Activated CD8-positive, alpha-beta T cell treated with anti-CD3 and anti-CD28 coated beads for 36 hours (primary cell): ENCODE measurements around the gene FAM240A. TPM values are rescaled to one million over a fixed set of nuclear protein-coding genes. Genes with fewer than 3 reads are reported as not detected.

Experiments
- ATAC-seq: fragments of 200-7000 bp; cut with Tn5 transposase; one replicate; pipeline ENCODE4 v1.10.0; 2021; ENCODE audit warnings: mild to moderate bottlenecking, moderate library complexity
- CTCF ChIA-PET: fragments of 350-600 bp; sonication (Branson Sonifier 250); formaldehyde crosslinking; loops from one replicate; lab custom pipeline; 2021; ENCODE audit warnings: antibody characterized with exemption; lab: Charles Lee
- POLR2A ChIA-PET: fragments of 350-600 bp; sonication (Branson Sonifier 250); formaldehyde crosslinking; loops from one replicate; lab custom pipeline; 2021; ENCODE audit warnings: antibody characterized with exemption; lab: Charles Lee
- DNase-seq: peaks from one replicate; pipeline ENCODE4 v3.0.0-alpha.2; 2020
- H3K27ac Mint-ChIP-seq: one replicate; pipeline ENCODE4 v1.8.0; 2021; ENCODE audit warnings: mild to moderate bottlenecking, mixed read lengths
- H3K27me3 Mint-ChIP-seq: one replicate; pipeline ENCODE4 v1.8.0; 2021; ENCODE audit warnings: mixed read lengths
- H3K36me3 Mint-ChIP-seq: one replicate; pipeline ENCODE4 v1.8.0; 2021; ENCODE audit warnings: low read depth, mixed read lengths
- H3K4me1 Mint-ChIP-seq: one replicate; pipeline ENCODE4 v1.8.0; 2021; ENCODE audit warnings: low read depth, mixed read lengths
- H3K4me3 Mint-ChIP-seq: one replicate; pipeline ENCODE4 v1.8.0; 2021; ENCODE audit warnings: mild to moderate bottlenecking, moderate library complexity, mixed read lengths
- H3K9me3 Mint-ChIP-seq: one replicate; pipeline ENCODE4 v1.8.0; 2021; ENCODE audit warnings: mixed read lengths
- intact Hi-C: fragments of 100-400 bp; cut with micrococcal nuclease; formaldehyde crosslinking; loops from one replicate; pipeline ENCODE4 v1.10.0; 2022
- total RNA-seq, 2 experiments: library from RNA; stranded (reverse); gene quantifications; one replicate each; pipeline ENCODE4 v1.2.3, GENCODE V29; 2021
- TF ChIP-seq, protein P1 (sequence below): fragments of 200-600 bp; IDR thresholded peaks from one replicate; pipeline ENCODE4 v1.8.0; 2022; ENCODE audit warnings: antibody characterized with exemption, mild to moderate bottlenecking

The FAM240A gene
- total RNA-seq, 2 experiments from 2014 or later = not detected

DNA sequence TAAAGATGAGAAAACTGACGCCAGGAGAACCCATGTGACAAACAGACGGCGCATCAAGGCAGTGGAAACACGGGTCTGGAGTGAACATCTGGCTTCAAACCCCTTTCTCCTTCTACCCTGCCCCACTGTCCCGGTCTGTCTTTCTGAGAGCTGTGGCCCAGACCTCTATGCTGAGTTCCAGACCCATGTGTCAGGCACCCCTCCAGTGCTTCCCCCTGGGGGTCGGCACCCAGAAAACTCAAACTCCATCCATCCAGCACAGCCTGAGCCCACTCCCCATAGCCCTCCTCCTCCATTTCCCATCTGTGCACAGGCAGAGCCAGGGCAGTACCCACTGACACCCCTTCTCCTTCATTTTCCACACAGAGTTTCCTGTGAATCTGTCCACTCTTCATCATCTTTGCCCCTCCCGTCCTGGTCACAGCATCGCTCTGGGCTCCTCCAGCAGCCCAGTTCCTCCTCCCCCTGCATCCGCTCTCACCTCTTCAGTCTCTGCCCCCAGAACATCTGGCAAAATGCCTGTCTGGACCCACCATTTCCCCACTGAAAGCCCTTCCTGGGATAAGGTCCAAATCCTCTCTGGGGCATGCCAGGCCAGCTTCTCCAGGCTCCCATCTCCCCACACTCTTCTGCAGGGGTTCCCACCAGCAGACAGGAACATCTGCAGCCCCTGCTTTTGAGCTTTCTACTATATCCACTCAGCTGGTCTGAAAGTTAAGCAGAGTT, 2.9 kb downstream of the FAM240A start:
- Mint-ChIP-seq H3K36me3 (no peaks in the 10 kb centered on the region), H3K4me3 (no peak overlapping the region), H3K9me3 (no peaks in the 10 kb centered on the region), H3K27ac (no peak overlapping the region), H3K27me3 (peaks cover 15% of the 10 kb centered on the region), H3K4me1 (no peaks in the 10 kb centered on the region)
- intact Hi-C loops = no loop called here
- ChIA-PET CTCF (interaction anchor here (0.8 to 3.8 kb wide), 5 partner anchors 10 to 127 kb away, joined by 3 to 20 read pairs (median 4); no protein-coding TSS in a partner anchor), POLR2A (no interaction called here)
- DNase-seq = no peak
- no peak for ATAC-seq
- TF ChIP-seq, protein P1, sequence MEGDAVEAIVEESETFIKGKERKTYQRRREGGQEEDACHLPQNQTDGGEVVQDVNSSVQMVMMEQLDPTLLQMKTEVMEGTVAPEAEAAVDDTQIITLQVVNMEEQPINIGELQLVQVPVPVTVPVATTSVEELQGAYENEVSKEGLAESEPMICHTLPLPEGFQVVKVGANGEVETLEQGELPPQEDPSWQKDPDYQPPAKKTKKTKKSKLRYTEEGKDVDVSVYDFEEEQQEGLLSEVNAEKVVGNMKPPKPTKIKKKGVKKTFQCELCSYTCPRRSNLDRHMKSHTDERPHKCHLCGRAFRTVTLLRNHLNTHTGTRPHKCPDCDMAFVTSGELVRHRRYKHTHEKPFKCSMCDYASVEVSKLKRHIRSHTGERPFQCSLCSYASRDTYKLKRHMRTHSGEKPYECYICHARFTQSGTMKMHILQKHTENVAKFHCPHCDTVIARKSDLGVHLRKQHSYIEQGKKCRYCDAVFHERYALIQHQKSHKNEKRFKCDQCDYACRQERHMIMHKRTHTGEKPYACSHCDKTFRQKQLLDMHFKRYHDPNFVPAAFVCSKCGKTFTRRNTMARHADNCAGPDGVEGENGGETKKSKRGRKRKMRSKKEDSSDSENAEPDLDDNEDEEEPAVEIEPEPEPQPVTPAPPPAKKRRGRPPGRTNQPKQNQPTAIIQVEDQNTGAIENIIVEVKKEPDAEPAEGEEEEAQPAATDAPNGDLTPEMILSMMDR = no peak

- H3K4me1 Mint-ChIP-seq = no peaks in the 10 kb centered on the region
- H3K27me3 Mint-ChIP-seq = peaks cover 15% of the 10 kb centered on the region
- no peak overlapping the region for H3K27ac Mint-ChIP-seq
- TF ChIP-seq, protein P1 = no peak
- intact Hi-C loops = no loop called here
- POLR2A ChIA-PET = no interaction called here
- DNase-seq (no peak), ATAC-seq (no peak)
- H3K36me3 Mint-ChIP-seq = no peaks in the 10 kb centered on the region
- no peak overlapping the region for H3K4me3 Mint-ChIP-seq
- CTCF ChIA-PET = interaction anchor here (1.1 to 3.8 kb wide), 2 partner anchors 13 to 128 kb away, joined by 3 to 20 read pairs; no protein-coding TSS in a partner anchor
- no peaks in the 10 kb centered on the region for H3K9me3 Mint-ChIP-seq
Measured at GRCh38 chr3:46615976-46616375, 3.7 kb downstream of the FAM240A start.

DNA sequence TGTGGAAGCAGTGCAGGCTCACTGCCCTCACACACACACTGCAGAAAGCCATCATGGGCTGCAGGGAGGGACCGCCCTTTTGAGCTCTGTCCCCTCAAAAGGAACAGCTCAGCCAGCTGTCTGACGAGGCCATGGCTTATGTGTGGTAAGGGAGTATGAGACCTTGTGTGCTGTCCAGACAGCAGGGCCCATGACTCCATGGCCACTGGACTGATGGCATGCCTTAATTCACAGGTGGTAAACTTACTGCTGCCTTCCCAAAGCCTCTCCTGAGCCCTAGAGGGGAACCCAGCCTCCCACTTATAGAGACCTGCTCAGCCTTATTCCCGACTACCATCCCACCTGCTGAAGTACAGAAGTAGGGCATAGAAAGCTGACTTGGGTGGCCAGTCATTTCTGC, 5.6 kb downstream of the FAM240A start:
- DNase-seq (no peak), ATAC-seq (no peak)
- ChIA-PET POLR2A (no interaction called here), CTCF (no interaction called here)
- H3K4me3 Mint-ChIP-seq = no peak overlapping the region
- TF ChIP-seq, protein P1 = no peak
- no peaks in the 10 kb centered on the region for H3K4me1 Mint-ChIP-seq
- H3K27me3 Mint-ChIP-seq = peaks cover 11% of the 10 kb centered on the region
- intact Hi-C loops = no loop called here
- no peak overlapping the region for H3K27ac Mint-ChIP-seq
- H3K36me3 Mint-ChIP-seq = no peaks in the 10 kb centered on the region
- H3K9me3 Mint-ChIP-seq = no peaks in the 10 kb centered on the region

DNA sequence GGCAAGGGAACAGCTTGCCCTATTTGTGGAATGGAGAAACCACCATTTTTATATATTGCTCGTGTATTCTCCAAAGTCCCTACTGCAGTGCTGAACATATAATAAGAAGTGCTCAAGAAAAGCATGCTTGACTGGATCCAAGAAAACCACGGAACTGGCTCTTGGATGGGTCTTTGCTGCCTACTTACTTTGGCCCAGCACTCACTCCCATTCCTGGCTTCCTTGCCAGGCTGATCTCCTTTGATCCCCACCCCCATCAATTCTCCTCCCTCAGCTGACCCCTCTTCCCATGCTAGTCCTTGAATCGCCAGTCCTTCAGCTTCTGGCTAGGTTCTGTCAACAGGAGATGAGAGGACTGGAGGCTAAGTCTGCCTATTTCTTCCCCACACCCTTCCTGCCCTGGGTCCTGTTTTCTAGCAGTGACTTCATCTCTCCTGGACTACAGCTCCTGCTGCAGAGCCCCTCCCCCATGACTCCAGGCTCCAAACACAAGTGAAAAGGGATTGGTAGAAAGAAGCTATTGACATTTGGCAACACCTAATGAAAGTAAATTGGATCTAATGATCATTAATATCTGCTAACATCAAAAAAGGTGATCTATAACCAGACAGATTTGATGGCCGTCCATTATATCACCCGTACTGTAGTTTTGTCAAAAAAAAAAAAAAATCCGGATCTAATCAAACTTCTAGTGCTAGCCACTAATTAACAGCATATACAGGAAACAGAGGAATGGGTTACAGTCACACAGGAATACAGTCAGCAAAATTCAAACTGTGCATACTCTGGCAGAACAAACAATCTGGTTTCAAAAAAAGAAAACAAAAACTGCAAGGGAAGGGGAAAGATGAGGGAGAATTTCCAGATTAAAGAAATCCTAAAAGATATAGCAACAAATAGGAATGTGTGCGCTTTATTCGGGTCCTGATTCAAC, 7.8 kb downstream of the FAM240A start:
- intact Hi-C loops = no loop called here
- ChIA-PET CTCF (interaction anchor here (2.9 kb wide), 2 partner anchors 9 to 132 kb away, joined by 15 to 17 read pairs; no protein-coding TSS in a partner anchor), POLR2A (no interaction called here)
- Mint-ChIP-seq H3K9me3 (no peaks in the 10 kb centered on the region), H3K4me3 (no peak overlapping the region), H3K36me3 (no peaks in the 10 kb centered on the region), H3K27ac (no peak overlapping the region), H3K4me1 (no peaks in the 10 kb centered on the region), H3K27me3 (peaks cover 12% of the 10 kb centered on the region)
- TF ChIP-seq, protein P1 = no peak
- DNase-seq = no peak
- ATAC-seq = no peak
